ENCODE results near the gene NLRP2B.

DNA sequence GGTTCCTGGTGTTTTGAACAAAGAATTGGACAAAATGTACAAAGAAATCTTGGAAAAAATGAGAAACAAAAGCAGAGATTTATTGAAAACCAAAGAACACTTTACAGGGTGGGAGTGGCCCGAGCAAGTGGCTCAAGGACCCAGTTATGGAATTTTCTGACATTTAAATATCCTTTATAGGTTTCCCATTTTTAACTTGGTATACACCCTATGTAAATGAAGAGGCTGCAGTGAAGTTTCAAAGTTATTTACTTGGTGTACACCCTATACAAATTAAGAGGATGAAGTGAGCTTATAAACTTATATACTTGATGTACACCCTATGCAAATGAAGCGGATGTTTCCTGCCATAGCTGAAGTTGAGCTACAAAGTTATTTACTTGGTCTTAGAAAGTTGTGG is 4.7 kb downstream of the NLRP2B start:
- TF ChIP-seq, protein P1, sequence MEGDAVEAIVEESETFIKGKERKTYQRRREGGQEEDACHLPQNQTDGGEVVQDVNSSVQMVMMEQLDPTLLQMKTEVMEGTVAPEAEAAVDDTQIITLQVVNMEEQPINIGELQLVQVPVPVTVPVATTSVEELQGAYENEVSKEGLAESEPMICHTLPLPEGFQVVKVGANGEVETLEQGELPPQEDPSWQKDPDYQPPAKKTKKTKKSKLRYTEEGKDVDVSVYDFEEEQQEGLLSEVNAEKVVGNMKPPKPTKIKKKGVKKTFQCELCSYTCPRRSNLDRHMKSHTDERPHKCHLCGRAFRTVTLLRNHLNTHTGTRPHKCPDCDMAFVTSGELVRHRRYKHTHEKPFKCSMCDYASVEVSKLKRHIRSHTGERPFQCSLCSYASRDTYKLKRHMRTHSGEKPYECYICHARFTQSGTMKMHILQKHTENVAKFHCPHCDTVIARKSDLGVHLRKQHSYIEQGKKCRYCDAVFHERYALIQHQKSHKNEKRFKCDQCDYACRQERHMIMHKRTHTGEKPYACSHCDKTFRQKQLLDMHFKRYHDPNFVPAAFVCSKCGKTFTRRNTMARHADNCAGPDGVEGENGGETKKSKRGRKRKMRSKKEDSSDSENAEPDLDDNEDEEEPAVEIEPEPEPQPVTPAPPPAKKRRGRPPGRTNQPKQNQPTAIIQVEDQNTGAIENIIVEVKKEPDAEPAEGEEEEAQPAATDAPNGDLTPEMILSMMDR (IDR thresholded peaks at IDR 0.05), result no peak
- TF ChIP-seq POLR2A (IDR thresholded peaks at IDR 0.05), result no peak
